ENCODE measurements around the gene SCUBE1.
A peak's percentile ranks its signal among the peaks of the same experiment; 100 is the strongest.

SCUBE1 gene

GRCh38 chr22:43151251-43152002, 191.7 kb downstream of the SCUBE1 start, which contains the start of gene TSPO:
TSPO (plus strand) TSS chr22:43151559; CDS start chr22:43159239, 7,680 bp downstream.
- DNase-seq = peak; percentile 53 to 71

GRCh38 chr22:43150731-43151206, 192.4 kb downstream of the SCUBE1 start:
- no peak for DNase-seq

GRCh38 chr22:43148581-43148980, 194.6 kb downstream of the SCUBE1 start:
- DNase-seq = peak in 1 of 2 donors; percentile 39

- DNase-seq = peak in 1 of 2 donors; percentile 24
Observed at GRCh38 chr22:43147821-43148220, 195.4 kb downstream of the SCUBE1 start.
